Neural progenitor cell (in vitro differentiated cells): ENCODE measurements around the gene PTPRN2. TPM values are rescaled to one million over a fixed set of nuclear protein-coding genes. Genes with fewer than 3 reads are reported as not detected.
A peak's percentile ranks its signal among the peaks of the same experiment; 100 is the strongest.

ENCODE experiments used
- DNase-seq: peaks from one replicate; pipeline ENCODE4 v3.0.0-alpha.2; 2016; ENCODE audit warnings: low spot score
- H2AFZ ChIP-seq: fragments of 200-600 bp; sonication (generic); replicated peaks from 2 replicates; pipeline ENCODE4 v1.6.1; 2016; ENCODE audit warnings: antibody characterized with exemption
- H3F3A ChIP-seq: fragments of 200-600 bp; sonication (generic); 2 replicates; pipeline ENCODE4 v1.6.1; 2016; ENCODE audit warnings: antibody characterized with exemption, low read depth
- H3K27ac ChIP-seq: fragments of 200-600 bp; sonication (generic); 2 replicates; pipeline ENCODE4 v1.5.1; 2016; ENCODE audit warnings: mild to moderate bottlenecking
- H3K27me3 ChIP-seq: fragments of 200-600 bp; sonication (generic); 2 replicates; pipeline ENCODE4 v1.6.1; 2016; ENCODE audit warnings: mild to moderate bottlenecking, moderate library complexity
- H3K36me3 ChIP-seq: fragments of 200-600 bp; sonication (generic); 2 replicates; pipeline ENCODE4 v1.5.1; 2016
- H3K4me1 ChIP-seq: fragments of 200-600 bp; sonication (generic); 2 replicates; pipeline ENCODE4 v1.6.1; 2016; ENCODE audit warnings: mixed run types
- H3K4me2 ChIP-seq: fragments of 200-600 bp; sonication (generic); 2 replicates; pipeline ENCODE4 v1.6.1; 2016
- H3K4me3 ChIP-seq: fragments of 200-600 bp; sonication (generic); 2 replicates; pipeline ENCODE4 v1.5.1; 2016
- H3K79me2 ChIP-seq: fragments of 200-600 bp; sonication (generic); 2 replicates; pipeline ENCODE4 v1.6.1; 2016; ENCODE audit warnings: low read depth
- H3K9ac ChIP-seq: fragments of 200-600 bp; sonication (generic); 2 replicates; pipeline ENCODE4 v1.6.1; 2016
- H3K9me3 ChIP-seq: fragments of 200-600 bp; sonication (generic); 2 replicates; pipeline ENCODE4 v1.5.1; 2016; ENCODE audit warnings: low read depth
- H4K20me1 ChIP-seq: fragments of 200-600 bp; sonication (generic); 2 replicates; pipeline ENCODE4 v1.6.1; 2016; ENCODE audit warnings: low read depth
- H3K27ac Mint-ChIP-seq: 3 replicates; pipeline ENCODE4 v1.8.0; 2021; ENCODE audit warnings: mixed read lengths
- H3K27me3 Mint-ChIP-seq: 2 replicates; pipeline ENCODE4 v1.8.0; 2022; ENCODE audit warnings: low read depth, mild to moderate bottlenecking, inconsistent platforms, moderate library complexity, mixed read lengths; ENCODE audit not compliant: insufficient read depth
- H3K36me3 Mint-ChIP-seq: 3 replicates; pipeline ENCODE4 v1.8.0; 2021; ENCODE audit warnings: mixed read lengths
- H3K4me1 Mint-ChIP-seq: 3 replicates; pipeline ENCODE4 v1.8.0; 2021; ENCODE audit warnings: mixed read lengths
- H3K4me3 Mint-ChIP-seq: 3 replicates; pipeline ENCODE4 v1.8.0; 2021; ENCODE audit warnings: mild to moderate bottlenecking, moderate library complexity, mixed read lengths
- H3K9me3 Mint-ChIP-seq: 3 replicates; pipeline ENCODE4 v1.8.0; 2020; ENCODE audit warnings: mixed read lengths
- EZH2 ChIP-seq: fragments of 200-600 bp; sonication (generic); IDR thresholded peaks from 2 replicates; pipeline ENCODE4 v1.6.1; 2017; ENCODE audit warnings: antibody characterized with exemption, mild to moderate bottlenecking, moderate library complexity
- EZH2phosphoT487 ChIP-seq: fragments of 200-600 bp; sonication (generic); IDR thresholded peaks from 2 replicates; pipeline ENCODE4 v1.6.1; 2017; ENCODE audit warnings: antibody characterized with exemption
- total RNA-seq: library from RNA; depleted of rRNA; stranded (reverse); fragments of >200 nt; gene quantifications from 2 replicates; pipeline ENCODE4 v1.2.3, GENCODE V29; 2015; ENCODE audit warnings: low replicate concordance
- TF ChIP-seq, protein P1 (sequence below): fragments of 200-600 bp; sonication (generic); IDR thresholded peaks from 2 replicates; pipeline ENCODE4 v1.5.1; 2017; ENCODE audit warnings: antibody characterized with exemption, mild to moderate bottlenecking

The PTPRN2 gene
- total RNA-seq, 1 donor from 2014 or later = 3.0 TPM

DNA sequence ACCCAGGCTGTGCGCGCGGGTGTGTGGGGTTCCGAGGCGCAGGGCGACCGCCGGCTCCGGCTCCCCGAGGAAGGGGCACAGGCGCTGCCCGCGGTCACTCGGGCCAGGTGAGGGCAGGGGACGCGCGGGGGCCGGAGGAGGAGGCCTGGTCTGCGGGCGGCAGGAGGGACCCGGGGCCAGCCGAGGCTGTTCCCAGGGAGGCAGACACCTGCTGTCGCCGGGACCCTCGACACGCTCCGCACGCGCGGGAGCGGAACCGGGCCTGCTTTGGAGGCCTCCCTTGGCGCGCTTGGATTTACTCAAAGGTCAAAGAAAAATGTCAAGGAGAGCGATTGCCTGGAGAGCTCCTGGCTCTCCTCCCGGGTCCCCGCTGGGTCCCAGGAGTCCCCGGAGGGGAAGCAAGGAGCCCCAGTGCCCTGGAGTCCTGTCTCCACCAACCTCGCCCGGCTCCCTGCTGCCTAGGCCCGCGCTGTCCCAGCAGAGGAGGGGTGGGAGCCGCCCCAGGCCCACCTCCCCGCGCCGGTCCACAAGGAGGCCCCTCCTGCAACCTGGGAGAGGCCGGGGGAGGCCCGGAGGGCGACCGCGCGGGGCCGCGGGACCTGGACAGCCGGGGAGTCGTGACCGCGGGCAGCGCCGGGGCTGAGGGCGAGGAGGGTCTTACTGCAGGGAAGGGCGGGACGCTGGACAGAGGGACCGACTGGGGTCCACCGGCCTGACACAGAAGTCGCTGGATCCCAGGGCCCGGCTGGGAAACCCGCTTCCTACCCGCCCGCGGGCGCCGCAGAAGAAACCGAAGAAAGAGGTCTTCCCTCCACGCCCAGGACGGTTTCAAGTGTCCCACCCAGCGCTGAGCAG, 902.0 kb downstream of the PTPRN2 start:
- no peak overlapping the region for H3K27ac ChIP-seq
- Mint-ChIP-seq H3K27me3 (peaks cover 13% of the 10 kb centered on the region), H3K4me1 (peaks cover 59% of the 10 kb centered on the region), H3K27ac (peak overlapping the region; percentile 4), H3K36me3 (peaks cover 42% of the 10 kb centered on the region), H3K4me3 (peak overlapping the region; percentile 98), H3K9me3 (no peaks in the 10 kb centered on the region)
- H3K4me1 ChIP-seq = peaks cover 79% of the 10 kb centered on the region
- H3K27me3 ChIP-seq = peaks cover 100% of the 10 kb centered on the region
- peak overlapping the region; percentile 95 for H3K4me2 ChIP-seq
- H3K79me2 ChIP-seq = peaks cover 27% of the 10 kb centered on the region
- peaks cover 90% of the 10 kb centered on the region for H4K20me1 ChIP-seq
- no peak overlapping the region for H3K9ac ChIP-seq
- TF ChIP-seq, protein P1, sequence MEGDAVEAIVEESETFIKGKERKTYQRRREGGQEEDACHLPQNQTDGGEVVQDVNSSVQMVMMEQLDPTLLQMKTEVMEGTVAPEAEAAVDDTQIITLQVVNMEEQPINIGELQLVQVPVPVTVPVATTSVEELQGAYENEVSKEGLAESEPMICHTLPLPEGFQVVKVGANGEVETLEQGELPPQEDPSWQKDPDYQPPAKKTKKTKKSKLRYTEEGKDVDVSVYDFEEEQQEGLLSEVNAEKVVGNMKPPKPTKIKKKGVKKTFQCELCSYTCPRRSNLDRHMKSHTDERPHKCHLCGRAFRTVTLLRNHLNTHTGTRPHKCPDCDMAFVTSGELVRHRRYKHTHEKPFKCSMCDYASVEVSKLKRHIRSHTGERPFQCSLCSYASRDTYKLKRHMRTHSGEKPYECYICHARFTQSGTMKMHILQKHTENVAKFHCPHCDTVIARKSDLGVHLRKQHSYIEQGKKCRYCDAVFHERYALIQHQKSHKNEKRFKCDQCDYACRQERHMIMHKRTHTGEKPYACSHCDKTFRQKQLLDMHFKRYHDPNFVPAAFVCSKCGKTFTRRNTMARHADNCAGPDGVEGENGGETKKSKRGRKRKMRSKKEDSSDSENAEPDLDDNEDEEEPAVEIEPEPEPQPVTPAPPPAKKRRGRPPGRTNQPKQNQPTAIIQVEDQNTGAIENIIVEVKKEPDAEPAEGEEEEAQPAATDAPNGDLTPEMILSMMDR = no peak
- peak; percentile 94 for TF ChIP-seq EZH2
- TF ChIP-seq EZH2phosphoT487 = peak; percentile 85
- no peak overlapping the region for H2AFZ ChIP-seq
- H3K36me3 ChIP-seq = no peaks in the 10 kb centered on the region
- peak; percentile 61 for DNase-seq
- peaks cover 61% of the 10 kb centered on the region for H3F3A ChIP-seq
- peak overlapping the region; percentile 55 for H3K4me3 ChIP-seq
- no peaks in the 10 kb centered on the region for H3K9me3 ChIP-seq

DNA sequence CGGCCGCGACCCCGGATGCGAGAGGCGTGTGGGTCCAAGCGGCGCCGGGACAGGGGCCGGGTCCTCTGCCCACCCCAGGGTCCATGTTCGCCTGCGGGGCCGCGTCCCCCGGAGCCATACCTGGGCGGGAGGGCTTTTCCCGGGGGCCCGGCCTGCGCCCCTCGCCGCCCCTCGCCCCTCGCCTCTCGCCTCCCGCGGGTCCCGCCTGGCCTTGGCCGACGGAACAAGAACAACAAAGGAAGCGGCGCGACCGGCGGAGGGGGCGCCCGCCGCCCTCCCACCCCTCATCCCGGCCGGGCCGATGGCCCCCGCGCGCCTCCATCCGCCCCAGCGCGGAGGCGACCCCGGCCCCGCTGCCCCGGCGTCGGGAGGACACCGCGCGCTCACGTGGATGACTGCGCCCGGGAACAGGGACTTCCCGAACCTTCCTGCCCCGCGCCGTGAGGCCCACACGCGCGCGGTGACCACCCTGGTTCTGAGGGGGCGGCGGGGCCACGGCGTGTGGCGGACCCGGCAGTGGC, 902.7 kb downstream of the PTPRN2 start:
- DNase-seq = peak; percentile 58
- H3K9ac ChIP-seq = no peak overlapping the region
- Mint-ChIP-seq H3K27me3 (peaks cover 13% of the 10 kb centered on the region), H3K27ac (no peak overlapping the region), H3K4me3 (no peak overlapping the region), H3K4me1 (peaks cover 66% of the 10 kb centered on the region), H3K9me3 (no peaks in the 10 kb centered on the region), H3K36me3 (peaks cover 48% of the 10 kb centered on the region)
- H3K27ac ChIP-seq = no peak overlapping the region
- no peaks in the 10 kb centered on the region for H3K36me3 ChIP-seq
- H3K4me2 ChIP-seq = peak overlapping the region; percentile 95
- H3F3A ChIP-seq = peaks cover 55% of the 10 kb centered on the region
- TF ChIP-seq EZH2 (no peak), EZH2phosphoT487 (no peak)
- TF ChIP-seq, protein P1 = no peak
- H4K20me1 ChIP-seq = peaks cover 93% of the 10 kb centered on the region
- H2AFZ ChIP-seq = no peak overlapping the region
- H3K9me3 ChIP-seq = no peaks in the 10 kb centered on the region
- H3K4me3 ChIP-seq = peak overlapping the region; percentile 55
- peaks cover 86% of the 10 kb centered on the region for H3K4me1 ChIP-seq
- peaks cover 100% of the 10 kb centered on the region for H3K27me3 ChIP-seq
- peaks cover 31% of the 10 kb centered on the region for H3K79me2 ChIP-seq

DNA sequence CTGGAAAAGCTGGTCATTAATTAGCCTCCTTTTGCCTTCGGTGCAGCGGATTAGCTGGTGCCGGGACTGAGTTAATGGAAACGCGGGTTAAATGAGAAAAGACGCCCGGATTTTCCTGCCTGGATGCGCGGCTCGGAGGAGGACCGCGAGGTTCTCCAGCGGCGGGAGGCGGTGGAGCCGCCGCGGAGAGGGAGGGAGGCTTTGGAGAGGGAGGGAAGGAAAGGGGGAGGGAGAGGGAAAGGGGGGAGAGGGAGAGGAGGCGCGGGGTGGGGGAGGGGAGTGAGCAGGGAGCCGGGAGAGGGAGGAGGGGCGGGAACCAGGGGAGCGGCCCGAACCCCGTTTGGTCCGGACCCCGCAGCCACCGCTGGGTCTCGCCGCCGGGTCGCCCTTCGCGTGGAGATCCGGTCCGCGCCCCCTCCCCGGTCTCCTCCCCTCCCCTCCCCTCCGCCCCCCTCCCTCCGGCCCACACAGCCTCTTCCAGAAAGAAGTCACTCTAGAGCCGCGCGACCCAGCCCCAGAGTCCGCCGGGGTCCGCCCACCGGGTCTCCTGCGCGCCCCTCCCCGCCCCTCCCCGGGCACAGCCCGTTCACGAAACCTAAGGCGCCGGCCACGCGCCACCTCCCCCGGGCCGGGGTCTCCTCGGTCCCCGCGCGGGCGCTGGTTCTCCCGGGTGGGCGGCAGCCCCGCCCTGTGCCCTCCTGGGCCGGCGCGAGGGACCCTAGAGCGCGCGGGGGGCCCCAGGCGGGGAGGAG, 903.3 kb downstream of the PTPRN2 start:
- H3F3A ChIP-seq = peaks cover 49% of the 10 kb centered on the region
- H3K4me2 ChIP-seq = peak overlapping the region; percentile 95
- no peaks in the 10 kb centered on the region for H3K9me3 ChIP-seq
- TF ChIP-seq, protein P1 = no peak
- TF ChIP-seq EZH2phosphoT487 = no peak
- TF ChIP-seq EZH2 = peak; percentile 15
- H3K27me3 ChIP-seq = peaks cover 100% of the 10 kb centered on the region
- peaks cover 13% of the 10 kb centered on the region for H3K27me3 Mint-ChIP-seq
- peaks cover 33% of the 10 kb centered on the region for H3K79me2 ChIP-seq
- no peak overlapping the region for H3K27ac ChIP-seq
- peaks cover 49% of the 10 kb centered on the region for H3K36me3 Mint-ChIP-seq
- H3K36me3 ChIP-seq = no peaks in the 10 kb centered on the region
- peak; percentile 93 for DNase-seq
- H3K4me1 ChIP-seq = peaks cover 86% of the 10 kb centered on the region
- peak overlapping the region; percentile 85 for H3K4me3 Mint-ChIP-seq
- H3K4me1 Mint-ChIP-seq = peaks cover 70% of the 10 kb centered on the region
- H3K4me3 ChIP-seq = peak overlapping the region; percentile 55
- H3K9ac ChIP-seq = no peak overlapping the region
- peak overlapping the region; percentile 25 for H3K27ac Mint-ChIP-seq
- H3K9me3 Mint-ChIP-seq = no peaks in the 10 kb centered on the region
- peaks cover 93% of the 10 kb centered on the region for H4K20me1 ChIP-seq
- no peak overlapping the region for H2AFZ ChIP-seq
